ENCODE results near the gene FAF2. TPM values are rescaled to one million over a fixed set of nuclear protein-coding genes. Genes with fewer than 3 reads are reported as not detected.
A peak's percentile ranks its signal among the peaks of the same experiment; 100 is the strongest.

The FAF2 gene
- total and polyA plus RNA-seq, 2 donors (not counting 3 experiments of a cell fraction or from before 2014, with no cell fraction given), result 27.9 to 43.5 TPM

DNA sequence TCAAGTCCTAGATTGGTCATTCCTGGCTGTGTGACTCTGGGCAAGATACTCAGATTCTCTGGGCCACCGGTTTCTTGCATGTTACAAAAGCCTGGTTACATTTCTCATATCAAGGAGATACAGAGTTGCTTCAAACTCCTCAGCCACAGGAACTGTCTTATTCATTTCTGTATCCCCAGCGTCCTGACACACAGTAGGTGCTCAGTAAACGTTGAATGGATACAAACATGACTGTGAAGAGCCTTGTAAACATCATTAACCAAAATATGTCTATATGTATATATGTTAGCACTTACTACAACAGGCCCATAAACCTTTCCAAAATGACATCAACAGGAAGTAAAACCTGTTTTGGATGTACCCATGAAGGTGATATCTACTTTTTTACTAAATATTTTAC lies 33.5 kb upstream of the FAF2 start:
- H4K20me1 ChIP-seq (replicated peaks; ENCODE audit: control insufficient read depth, extremely low read depth, insufficient read depth, low read length), result no peaks in the 10 kb centered on the region

DNA sequence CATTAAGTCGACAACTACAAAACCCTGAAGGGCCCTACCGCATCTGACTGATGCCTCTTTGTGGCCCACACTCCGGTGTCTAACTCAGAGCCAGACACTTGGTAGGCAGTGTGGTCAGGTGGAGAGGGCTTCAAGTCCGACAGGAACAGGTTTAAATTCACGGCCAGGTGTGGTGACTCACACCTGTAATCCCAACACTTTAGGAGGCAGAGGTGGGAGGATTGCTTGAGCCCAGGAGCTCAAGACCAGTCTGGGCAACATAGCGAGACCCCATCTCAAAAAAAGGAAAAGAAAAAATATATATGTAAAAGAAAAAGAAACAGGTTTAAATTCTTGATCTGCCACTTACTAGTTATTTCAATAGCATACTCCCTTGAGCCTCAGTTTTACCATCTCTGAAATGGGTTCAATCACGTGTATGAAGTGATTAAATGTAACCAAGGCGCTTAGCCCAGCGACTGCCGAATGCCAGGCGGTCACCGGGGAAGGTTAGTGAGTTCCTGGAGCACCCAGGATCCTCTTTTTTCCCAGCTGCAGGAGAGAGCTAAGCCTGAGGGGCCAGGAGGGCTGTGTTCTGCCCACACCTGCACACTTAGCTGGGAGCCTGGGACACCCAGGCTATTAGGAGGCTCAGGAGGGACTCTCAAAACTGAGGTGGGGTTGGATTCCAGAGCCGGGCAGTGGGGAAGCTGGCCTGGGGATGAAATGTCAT lies 32.8 kb upstream of the FAF2 start:
- CTCF ChIA-PET, result interaction anchor here (0.9 to 4.0 kb wide), 12 partner anchors 9 to 245 kb away, joined by 3 to 88 read pairs (median 4); partner anchors contain the start of genes FAF2, HIGD2A and NOP16
- Histone ChIP-seq H2AFZ (ENCODE audit: low read depth, low read length) (peak overlapping the region; percentile 88), H3K27me3 (ENCODE audit: control insufficient read depth in 2 of 2, insufficient read depth in 2 of 2, low read length in 2 of 2) (no peaks in the 10 kb centered on the region), H3K9ac (replicated peaks; ENCODE audit: extremely low read depth, insufficient read depth, low read length) (peak overlapping the region; percentile 97), H3K79me2 (ENCODE audit: control insufficient read depth, insufficient read depth, low read length) (peaks cover 15% of the 10 kb centered on the region), H3K4me2 (ENCODE audit: insufficient read depth, low read length) (peak overlapping the region; percentile 74), H3K9me1 (replicated peaks; ENCODE audit: control insufficient read depth, extremely low read depth, insufficient read depth, low read length) (no peaks in the 10 kb centered on the region), H3K27ac (ENCODE audit: insufficient read depth, low read depth, low read length) (peak overlapping the region; percentile 86), H4K20me1 (replicated peaks; ENCODE audit: control insufficient read depth, extremely low read depth, insufficient read depth, low read length) (no peaks in the 10 kb centered on the region), H3K4me1 (ENCODE audit: control insufficient read depth, extremely low read depth, insufficient read depth, low read length) (peaks cover 12% of the 10 kb centered on the region), H3K36me3 (ENCODE audit: control insufficient read depth in 2 of 2, extremely low read depth in 1 of 2, insufficient read depth in 2 of 2, low read length in 2 of 2) (no peaks in the 10 kb centered on the region), H3K9me3 (replicated peaks; ENCODE audit: control insufficient read depth, insufficient read depth, low read length) (no peaks in the 10 kb centered on the region), H3K4me3 (replicated peaks in 1 of 3; ENCODE audit: insufficient read depth in 1 of 3, low read depth in 1 of 3, low read length in 3 of 3) (peak overlapping the region; percentile 78 to 84 (median 82))
- TF ChIP-seq EZH2 (IDR thresholded peaks at IDR 0.05; ENCODE audit: borderline replicate concordance, low read depth, low read length, severe bottlenecking), result no peak
- no peak for TF ChIP-seq MYC (IDR thresholded peaks at IDR 0.05; ENCODE audit: low read depth, low read length)
- TF ChIP-seq POLR2AphosphoS5 (IDR thresholded peaks at IDR 0.05; ENCODE audit: insufficient read depth, low read depth, low read length), result no peak
- TF ChIP-seq POLR2A (IDR thresholded peaks at IDR 0.05; ENCODE audit: low read depth, low read length), result no peak
- TF ChIP-seq, protein P1, sequence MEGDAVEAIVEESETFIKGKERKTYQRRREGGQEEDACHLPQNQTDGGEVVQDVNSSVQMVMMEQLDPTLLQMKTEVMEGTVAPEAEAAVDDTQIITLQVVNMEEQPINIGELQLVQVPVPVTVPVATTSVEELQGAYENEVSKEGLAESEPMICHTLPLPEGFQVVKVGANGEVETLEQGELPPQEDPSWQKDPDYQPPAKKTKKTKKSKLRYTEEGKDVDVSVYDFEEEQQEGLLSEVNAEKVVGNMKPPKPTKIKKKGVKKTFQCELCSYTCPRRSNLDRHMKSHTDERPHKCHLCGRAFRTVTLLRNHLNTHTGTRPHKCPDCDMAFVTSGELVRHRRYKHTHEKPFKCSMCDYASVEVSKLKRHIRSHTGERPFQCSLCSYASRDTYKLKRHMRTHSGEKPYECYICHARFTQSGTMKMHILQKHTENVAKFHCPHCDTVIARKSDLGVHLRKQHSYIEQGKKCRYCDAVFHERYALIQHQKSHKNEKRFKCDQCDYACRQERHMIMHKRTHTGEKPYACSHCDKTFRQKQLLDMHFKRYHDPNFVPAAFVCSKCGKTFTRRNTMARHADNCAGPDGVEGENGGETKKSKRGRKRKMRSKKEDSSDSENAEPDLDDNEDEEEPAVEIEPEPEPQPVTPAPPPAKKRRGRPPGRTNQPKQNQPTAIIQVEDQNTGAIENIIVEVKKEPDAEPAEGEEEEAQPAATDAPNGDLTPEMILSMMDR (IDR thresholded peaks at IDR 0.05; ENCODE audit: extremely low read depth in 1 of 2, insufficient read depth in 1 of 2, low read depth in 1 of 2, low read length in 2 of 2), result no peak
- TF ChIP-seq GATA2 (IDR thresholded peaks at IDR 0.05; ENCODE audit: insufficient read depth, insufficient read length, low read depth, low read length), result no peak
- TF ChIP-seq, protein P2, sequence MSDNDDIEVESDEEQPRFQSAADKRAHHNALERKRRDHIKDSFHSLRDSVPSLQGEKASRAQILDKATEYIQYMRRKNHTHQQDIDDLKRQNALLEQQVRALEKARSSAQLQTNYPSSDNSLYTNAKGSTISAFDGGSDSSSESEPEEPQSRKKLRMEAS (IDR thresholded peaks at IDR 0.05; ENCODE audit: insufficient read depth, insufficient read length), result no peak
- TF ChIP-seq FOS (IDR thresholded peaks at IDR 0.05; ENCODE audit: borderline replicate concordance, insufficient read depth, low read length), result no peak
- no peak for FAIRE-seq
- dilution Hi-C loops (cut with MboI; ENCODE audit: extremely low pct_ligation_motif_present, low sequenced_read_pairs), result no loop called here
- DNase-seq (ENCODE audit: low read depth, low spot score), result no peak
- POLR2A ChIA-PET, result interaction anchor here (1.4 kb wide), 1 partner anchor 32 kb away, joined by 4 read pairs; the partner anchor contains the start of gene FAF2
- no TSS peak for BruUV-seq (replicated peaks)
- intact Hi-C loops (cut with micrococcal nuclease), result loop anchor here (5.0 kb wide), 1 partner anchor 72 kb away; no protein-coding TSS in a partner anchor

More for the DNA sequence above, 33.5 kb upstream of the FAF2 start:
- POLR2A ChIA-PET, result no interaction called here
- peaks cover 15% of the 10 kb centered on the region for H3K79me2 ChIP-seq (ENCODE audit: control insufficient read depth, insufficient read depth, low read length)
- TSS peak; percentile 44 for BruUV-seq (replicated peaks)
- dilution Hi-C loops (cut with MboI; ENCODE audit: extremely low pct_ligation_motif_present, low sequenced_read_pairs) (no loop called here), intact Hi-C loops (cut with micrococcal nuclease) (loop anchor here (5.0 kb wide), 1 partner anchor 73 kb away; no protein-coding TSS in a partner anchor)
- DNase-seq (ENCODE audit: low read depth, low spot score) (no peak), FAIRE-seq (no peak)
- no peak overlapping the region for H2AFZ ChIP-seq (ENCODE audit: low read depth, low read length)
- no peak overlapping the region for H3K27ac ChIP-seq (ENCODE audit: insufficient read depth, low read depth, low read length)
- no peak overlapping the region for H3K4me3 ChIP-seq (replicated peaks in 1 of 3; ENCODE audit: insufficient read depth in 1 of 3, low read depth in 1 of 3, low read length in 3 of 3)
- peaks cover 12% of the 10 kb centered on the region for H3K4me1 ChIP-seq (ENCODE audit: control insufficient read depth, extremely low read depth, insufficient read depth, low read length)
- CTCF ChIA-PET, result interaction anchor here (1.1 to 2.5 kb wide), 2 partner anchors 26 to 155 kb away, joined by 4 to 12 read pairs; partner anchors contain the start of genes HIGD2A and NOP16
- peak overlapping the region; percentile 74 for H3K4me2 ChIP-seq (ENCODE audit: insufficient read depth, low read length)
- peaks cover 2% of the 10 kb centered on the region in 2 experiments for H3K36me3 ChIP-seq (ENCODE audit: control insufficient read depth in 2 of 2, extremely low read depth in 1 of 2, insufficient read depth in 2 of 2, low read length in 2 of 2)
- TF ChIP-seq POLR2AphosphoS5 (IDR thresholded peaks at IDR 0.05; ENCODE audit: insufficient read depth, low read depth, low read length), result no peak
- no peak for TF ChIP-seq EZH2 (IDR thresholded peaks at IDR 0.05; ENCODE audit: borderline replicate concordance, low read depth, low read length, severe bottlenecking)
- no peak for TF ChIP-seq POLR2A (IDR thresholded peaks at IDR 0.05; ENCODE audit: low read depth, low read length)
- H3K9me3 ChIP-seq (replicated peaks; ENCODE audit: control insufficient read depth, insufficient read depth, low read length), result no peaks in the 10 kb centered on the region
- no peaks in the 10 kb centered on the region for H3K27me3 ChIP-seq (ENCODE audit: control insufficient read depth in 2 of 2, insufficient read depth in 2 of 2, low read length in 2 of 2)
- no peaks in the 10 kb centered on the region for H3K9me1 ChIP-seq (replicated peaks; ENCODE audit: control insufficient read depth, extremely low read depth, insufficient read depth, low read length)
- no peak overlapping the region for H3K9ac ChIP-seq (replicated peaks; ENCODE audit: extremely low read depth, insufficient read depth, low read length)

Data from endothelial cell of umbilical vein (primary cell).